HepG2 (cell line): Measurements from ENCODE around the gene MPP7. TPM values are rescaled to one million over a fixed set of nuclear protein-coding genes. Genes with fewer than 3 reads are reported as not detected.

ENCODE experiments used
- ATAC-seq: fragments of 200-7000 bp; cut with Tn5 transposase; 3 replicates; pipeline ENCODE4 v1.9.1; 2020; ENCODE audit warnings: mild to moderate bottlenecking, moderate library complexity
- BruUV-seq: library from RNA; stranded (reverse); fragments of 400-500 nt; replicated peaks from 2 replicates; lab custom pipeline; 2021; lab: Mats Ljungman, UMichigan
- CTCF ChIA-PET: fragments of 300-600 bp; formaldehyde crosslinking; extraction: SDS; loops from one replicate; lab custom pipeline; 2021; ENCODE audit warnings: low total read pairs, inconsistent platforms, low intra/inter-chr PET ratio; lab: Yijun Ruan, JAX
- POLR2A ChIA-PET: fragments of 350-600 bp; sonication (Branson Sonifier 250); formaldehyde crosslinking; loops from one replicate; lab custom pipeline; 2020; ENCODE audit warnings: antibody characterized with exemption, inconsistent platforms; lab: Yijun Ruan, JAX
- DNase-seq: peaks from one replicate; pipeline ENCODE4 v3.0.0-alpha.2; 2015; ENCODE audit warnings: low spot score
- FAIRE-seq: peaks from 3 replicates; lab custom pipeline; 2011; peaks lifted over from hg19 to GRCh38; lab: Jason Lieb, UNC
- H2AFZ ChIP-seq: one replicate; pipeline ENCODE4 v1.6.1; 2011; ENCODE audit warnings: low read length, inconsistent platforms
- H3K27ac ChIP-seq: fragments of 300-600 bp; 3 replicates; pipeline ENCODE4 v1.8.0; 2011; ENCODE audit warnings: mixed run types, mild to moderate bottlenecking, mixed read lengths, low read length, inconsistent platforms; ENCODE audit not compliant: insufficient read depth; ENCODE audit errors: extremely low read length
- H3K27me3 ChIP-seq, 2 experiments: fragments of 200-600 bp in 1 of 2; 2 replicates in 1 of 2; 3 replicates in 1 of 2; pipeline versions ENCODE4 v1.6.0 to v1.8.0; 2011; ENCODE audit warnings: low read length in 2 of 2, mild to moderate bottlenecking in 2 of 2, moderate library complexity in 2 of 2, inconsistent platforms in 1 of 2; ENCODE audit not compliant: insufficient read depth in 2 of 2, control insufficient read depth in 1 of 2
- H3K36me3 ChIP-seq, 2 experiments: fragments of 200-600 bp in 1 of 2; replicated peaks in 1 of 2; 2 replicates in 1 of 2; 3 replicates in 1 of 2; pipeline versions ENCODE4 v1.5.1 to v1.8.0; 2011; ENCODE audit warnings: low read length in 2 of 2, inconsistent platforms in 1 of 2; ENCODE audit not compliant: insufficient read depth in 2 of 2, control insufficient read depth in 1 of 2
- H3K4me1 ChIP-seq: 2 replicates; pipeline ENCODE4 v1.5.1; 2012; ENCODE audit warnings: low read length, inconsistent platforms; ENCODE audit not compliant: insufficient read depth
- H3K4me2 ChIP-seq: 2 replicates; pipeline ENCODE4 v1.6.0; 2011; ENCODE audit warnings: low read depth, low read length, inconsistent platforms
- H3K4me3 ChIP-seq, 3 experiments: fragments of 200-600 bp in 1 of 3; sonication (generic), shearing (Covaris generic) in 1 of 3; replicated peaks in 1 of 3; 2 replicates each; pipeline ENCODE4 v1.5.1; 2011 to 2016; ENCODE audit warnings: low read length in 3 of 3, inconsistent platforms in 2 of 3, low read depth in 2 of 3, mild to moderate bottlenecking in 2 of 3, control low read depth in 1 of 3, mixed read lengths in 1 of 3; ENCODE audit not compliant: insufficient read depth in 1 of 3
- H3K79me2 ChIP-seq: one replicate; pipeline ENCODE4 v1.6.1; 2011; ENCODE audit warnings: low read length, inconsistent platforms; ENCODE audit not compliant: insufficient read depth
- H3K9ac ChIP-seq: 2 replicates; pipeline ENCODE4 v1.6.0; 2011; ENCODE audit warnings: mild to moderate bottlenecking, low read depth, low read length, inconsistent platforms; ENCODE audit not compliant: insufficient read depth
- H3K9me3 ChIP-seq: 2 replicates; pipeline ENCODE4 v1.5.1; 2012; ENCODE audit warnings: mild to moderate bottlenecking, low read length
- H4K20me1 ChIP-seq: 2 replicates; pipeline ENCODE4 v1.6.0; 2011; ENCODE audit warnings: inconsistent platforms, mild to moderate bottlenecking, low read length, moderate library complexity; ENCODE audit not compliant: insufficient read depth
- GTF2F1 ChIP-seq: fragments of 150-350 bp; IDR thresholded peaks from 2 replicates; pipeline ENCODE4 v1.6.1; 2014; ENCODE audit warnings: low read length
- HMGXB3 ChIP-seq: sonication (generic); formaldehyde crosslinking; IDR thresholded peaks from 2 replicates; pipeline ENCODE4 v1.4.0; 2020; ENCODE audit warnings: missing genetic modification reagents, borderline replicate concordance
- KDM4B ChIP-seq: sonication (generic); formaldehyde crosslinking; IDR thresholded peaks from 2 replicates; pipeline ENCODE4 v1.4.0; 2020; ENCODE audit warnings: missing genetic modification reagents
- MXI1 ChIP-seq: IDR thresholded peaks from 3 replicates; pipeline ENCODE4 v1.6.1; 2012; ENCODE audit warnings: low read depth, low read length, inconsistent platforms, borderline replicate concordance
- POLR2G ChIP-seq: fragments of 200-400 bp; formaldehyde crosslinking; IDR thresholded peaks from 2 replicates; pipeline ENCODE4 v1.6.1; 2018; ENCODE audit warnings: mild to moderate bottlenecking, low read depth, low read length, moderate library complexity
- RARA ChIP-seq: IDR thresholded peaks from 2 replicates; pipeline ENCODE4 v1.6.1; 2016; ENCODE audit warnings: missing genetic modification reagents, missing compliant biosample characterization
- SMARCC2 ChIP-seq: fragments of 450-650 bp; IDR thresholded peaks from 2 replicates; pipeline ENCODE4 v1.6.1; 2017; ENCODE audit warnings: antibody characterized with exemption, mild to moderate bottlenecking
- SYNCRIP ChIP-seq: fragments of 200-400 bp; formaldehyde crosslinking; IDR thresholded peaks from 2 replicates; pipeline ENCODE4 v1.6.1; 2018; ENCODE audit warnings: mild to moderate bottlenecking, low read depth, low read length; ENCODE audit not compliant: insufficient read depth
- ZFP62 ChIP-seq: sonication (generic); formaldehyde crosslinking; IDR thresholded peaks from 2 replicates; pipeline ENCODE4 v1.4.0; 2020; ENCODE audit warnings: missing genetic modification reagents
- ZNF235 ChIP-seq: sonication (generic); formaldehyde crosslinking; IDR thresholded peaks from 2 replicates; pipeline ENCODE4 v1.8.1; 2023; ENCODE audit warnings: mild to moderate bottlenecking, missing genetic modification reagents, borderline replicate concordance
- ZNF274 ChIP-seq: sonication (generic); formaldehyde crosslinking; IDR thresholded peaks from 2 replicates; pipeline ENCODE4 v1.5.1; 2020; ENCODE audit warnings: mild to moderate bottlenecking, missing genetic modification reagents
- ZNF547 ChIP-seq: sonication (generic); formaldehyde crosslinking; IDR thresholded peaks from 2 replicates; pipeline ENCODE4 v1.5.1; 2020; ENCODE audit warnings: mild to moderate bottlenecking, missing genetic modification reagents
- ZNF672 ChIP-seq: sonication (generic); formaldehyde crosslinking; IDR thresholded peaks from 2 replicates; pipeline ENCODE4 v1.8.1; 2022; ENCODE audit warnings: missing genetic modification reagents
- ZNF703 ChIP-seq: sonication (generic); formaldehyde crosslinking; IDR thresholded peaks from 2 replicates; pipeline ENCODE4 v1.5.1; 2020; ENCODE audit warnings: missing genetic modification reagents, mild to moderate bottlenecking, moderate library complexity, borderline replicate concordance
- WGBS: methylation state at CpG from one replicate; pipeline ENCODE4 v1.1.6; 2017; ENCODE audit warnings: low lambda C conversion rate; 5-methylcytosine and 5-hydroxymethylcytosine counted together
- in situ Hi-C: cut with HindIII; loops from 2 replicates; pipeline ENCODE4 v1.10.0; 2017; ENCODE audit warnings: low pct_unique_long_range_greater_than_20kb; ENCODE audit not compliant: extremely low pct_ligation_motif_present
- intact Hi-C: fragments of 100-400 bp; cut with micrococcal nuclease; formaldehyde crosslinking; loops from one replicate; pipeline ENCODE4 v1.10.0; 2022; ENCODE audit not compliant: unreplicated experiment
- polyA plus RNA-seq, 8 experiments: library from polyadenylated mRNA; depleted of rRNA in 3 of 8; stranded (reverse) in 7 of 8; unstranded in 1 of 8; fragments of >200 nt; fragmentation: Illumina TruSeq in 4 of 8; extraction: Trizol in 4 of 8; gene quantifications; 2 replicates each; pipeline versions ENCODE4 v1.2.1 to v1.2.3, GENCODE V29; 2011 to 2016; ENCODE audit warnings: low read depth in 4 of 8, missing spikeins in 1 of 8, mixed read lengths in 1 of 8; ENCODE audit not compliant: insufficient read depth in 1 of 8
- total RNA-seq, 5 experiments: library from RNA; depleted of rRNA; stranded (reverse); fragments of >200 nt; fragmentation: Illumina TruSeq; extraction: Trizol; gene quantifications; 2 replicates each; pipeline ENCODE4 v1.2.3, GENCODE V29; 2016; ENCODE audit warnings: low read depth in 1 of 5

The MPP7 gene
- total and polyA plus RNA-seq, 2 of the 13 experiments (the other 11 are each of a cell fraction or from before 2014, with no cell fraction given) = 6.8 to 16.4 TPM

GRCh38 chr10:28295336-28295735 lies 7.5 kb downstream of the MPP7 start:
- DNase-seq = no peak
- no peak for TF ChIP-seq ZNF274 (CRISPR knock-in tag)
- TF ChIP-seq SMARCC2 = no peak
- TF ChIP-seq ZFP62 (CRISPR knock-in tag) = no peak
- TF ChIP-seq KDM4B (CRISPR knock-in tag) = no peak
- TF ChIP-seq ZNF672 (CRISPR knock-in tag) = no peak
- no peak for TF ChIP-seq HMGXB3 (CRISPR knock-in tag)
- TF ChIP-seq SYNCRIP = no peak
- no peak for TF ChIP-seq ZNF547 (CRISPR knock-in tag)
- no peak for TF ChIP-seq RARA (CRISPR knock-in tag)
- no peak for TF ChIP-seq ZNF703 (CRISPR knock-in tag)
- TF ChIP-seq POLR2G = no peak
- no peak for TF ChIP-seq MXI1
- no peak for TF ChIP-seq GTF2F1
- no peak for TF ChIP-seq ZNF235
- intact Hi-C loops (no loop called here), in situ Hi-C loops (no loop called here)
- CTCF ChIA-PET = no interaction called here
- Histone ChIP-seq H4K20me1 (no peaks in the 10 kb centered on the region), H3K27me3 (no peaks in the 10 kb centered on the region), H3K9me3 (no peaks in the 10 kb centered on the region), H3K9ac (no peak overlapping the region), H3K36me3 (no peaks in the 10 kb centered on the region), H2AFZ (no peak overlapping the region), H3K4me1 (peaks cover 34% of the 10 kb centered on the region), H3K4me3 (no peak overlapping the region), H3K79me2 (peaks cover 31% of the 10 kb centered on the region), H3K4me2 (no peak overlapping the region), H3K27ac (no peak overlapping the region)
- no peak for ATAC-seq
- POLR2A ChIA-PET = no interaction called here
- no peak for FAIRE-seq
- no TSS peak for BruUV-seq
- 100% methylated on average over 3 of the region's 3 CpGs for WGBS
